HG02759 (cell line): ENCODE results near the gene MELTF.

Experiments
- ATAC-seq: cut with Tn5 transposase; IDR thresholded peaks from one replicate; pipeline ENCODE4 v1.9.1; 2021; ENCODE audit warnings: mild to moderate bottlenecking, moderate library complexity; ENCODE audit not compliant: unreplicated experiment

The MELTF gene

DNA sequence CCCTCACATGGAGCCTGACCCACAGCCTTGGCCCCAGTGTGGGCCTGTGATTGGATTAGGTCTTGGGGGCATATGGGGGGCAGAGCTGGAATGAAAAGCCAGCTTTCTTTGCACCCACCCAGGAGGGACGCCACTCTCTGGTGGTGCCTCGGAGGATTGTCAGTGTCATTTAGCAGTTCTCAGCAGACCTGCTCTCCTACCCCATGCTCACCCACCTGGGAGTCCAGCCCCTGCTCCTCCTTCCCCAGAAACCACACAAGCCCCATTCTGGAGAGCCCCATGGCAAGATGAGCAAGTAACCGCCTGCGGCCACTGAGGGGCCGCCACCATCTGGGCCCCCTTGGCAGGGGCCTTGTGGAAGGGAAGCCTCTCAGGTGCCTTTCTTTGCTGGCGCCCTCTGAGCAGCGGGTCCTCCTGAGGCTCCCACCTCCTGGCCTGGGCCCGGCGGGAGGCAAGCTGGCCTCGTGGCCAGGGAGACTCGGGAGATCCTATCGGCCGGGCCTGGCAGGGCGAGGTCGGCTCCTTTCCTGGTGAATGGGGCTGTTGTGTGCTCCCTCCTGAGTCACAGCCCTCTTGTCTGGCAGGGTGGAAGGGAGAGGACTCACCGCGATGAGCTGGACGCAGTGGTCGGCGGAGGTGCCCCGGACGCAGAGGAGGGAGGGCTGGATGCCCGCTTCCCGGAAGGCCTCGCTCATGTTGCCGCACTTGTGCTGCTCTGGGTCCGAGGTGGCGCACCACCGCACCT is 2.3 kb downstream of the MELTF start:
- ATAC-seq, result no peak

DNA sequence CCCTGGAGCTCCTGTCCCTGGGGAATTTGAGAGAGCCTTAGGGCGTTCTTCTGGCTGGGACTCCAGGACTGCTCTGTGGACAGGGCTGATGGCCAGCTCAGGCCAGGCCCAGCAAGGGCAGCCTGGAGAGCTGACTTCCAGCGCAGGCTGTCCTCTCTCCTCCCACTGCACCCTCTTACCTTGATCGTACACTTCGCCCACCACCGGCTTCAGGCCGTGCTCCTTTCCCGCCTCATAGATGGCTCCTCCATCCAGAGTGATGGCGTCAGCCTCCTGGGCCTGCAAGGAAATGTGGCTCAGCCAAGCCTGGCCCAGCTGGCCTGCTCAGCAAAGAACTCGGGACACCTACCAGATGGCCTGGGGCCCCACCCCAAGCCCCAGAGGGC is 3.1 kb downstream of the MELTF start:
- no peak for ATAC-seq

DNA sequence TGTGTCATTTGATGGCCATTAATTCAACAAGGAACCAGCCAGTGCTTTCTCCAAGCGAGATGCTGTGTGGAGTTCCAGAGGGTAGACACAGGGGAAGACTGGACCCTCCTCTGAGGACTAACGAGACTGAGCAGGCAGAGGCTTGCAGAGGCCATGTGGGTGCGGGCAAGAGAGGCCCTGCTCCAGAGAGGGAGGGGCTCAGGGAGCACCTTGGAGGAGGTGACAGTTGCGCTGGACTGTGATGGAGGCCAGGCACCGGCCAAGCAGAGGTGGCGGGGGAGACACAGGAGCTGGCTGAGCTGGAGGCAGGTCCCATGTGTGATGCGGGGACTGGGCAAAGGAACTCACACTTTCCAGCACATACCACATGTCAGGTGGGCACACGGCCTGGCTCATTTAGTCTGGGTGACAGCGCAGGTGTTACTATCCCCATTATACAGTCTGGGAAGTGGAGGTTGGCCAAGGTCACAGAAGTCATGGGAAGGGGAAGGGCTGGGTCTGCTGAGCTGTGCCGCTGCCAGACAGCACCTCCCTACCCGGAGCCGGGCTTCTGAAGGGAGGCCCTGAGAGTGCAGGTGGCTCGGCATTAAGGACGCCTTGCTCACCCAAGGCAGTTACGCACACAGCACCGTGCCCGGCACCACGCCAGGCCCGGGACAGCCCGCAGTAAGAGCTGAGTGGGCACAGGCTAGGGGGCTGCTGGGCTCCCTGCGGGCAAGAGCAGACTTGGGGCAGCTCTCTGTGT is 3.7 kb downstream of the MELTF start:
- no peak for ATAC-seq

DNA sequence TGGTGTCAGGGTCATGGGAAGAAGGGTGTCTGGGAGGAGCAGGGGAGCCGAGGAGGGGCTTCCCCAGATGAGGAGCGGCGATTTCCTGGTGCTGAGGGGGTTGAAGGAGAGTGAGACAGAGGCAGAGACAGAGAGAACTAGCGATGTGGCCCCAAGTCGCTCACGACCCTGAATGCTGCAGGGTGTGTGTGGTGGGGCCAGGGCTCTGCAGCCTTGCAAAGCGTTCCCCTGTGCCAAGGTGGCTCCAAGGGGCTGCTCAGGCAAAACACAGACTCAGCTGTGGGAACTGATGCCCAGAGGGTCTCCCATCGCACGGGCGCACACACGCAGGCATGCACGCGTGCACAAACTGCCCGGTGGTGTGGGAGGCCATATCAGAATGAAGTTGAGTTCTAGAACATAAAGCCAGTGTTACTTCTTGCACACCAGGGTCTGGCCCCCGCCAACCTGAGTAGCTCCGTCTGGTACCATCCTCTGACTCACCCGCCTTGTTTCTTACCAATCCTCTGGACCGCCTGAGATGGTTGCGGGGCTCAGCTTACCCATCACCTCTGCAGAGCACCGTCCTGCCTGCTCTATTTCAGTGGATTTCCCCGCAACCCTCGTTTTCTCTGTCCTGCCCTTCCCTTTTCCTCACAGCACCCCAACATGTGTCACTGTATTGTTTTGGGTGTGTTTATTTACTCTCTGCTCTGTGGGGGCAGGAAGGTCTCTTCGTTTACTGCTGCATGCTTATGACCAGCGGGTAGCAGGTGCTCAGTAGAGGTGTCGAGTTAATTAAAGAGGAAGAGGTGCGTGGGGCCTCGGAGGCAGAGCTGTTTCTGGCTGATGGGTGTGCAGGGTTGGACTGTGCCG is 4.5 kb downstream of the MELTF start:
- ATAC-seq, result no peak

DNA sequence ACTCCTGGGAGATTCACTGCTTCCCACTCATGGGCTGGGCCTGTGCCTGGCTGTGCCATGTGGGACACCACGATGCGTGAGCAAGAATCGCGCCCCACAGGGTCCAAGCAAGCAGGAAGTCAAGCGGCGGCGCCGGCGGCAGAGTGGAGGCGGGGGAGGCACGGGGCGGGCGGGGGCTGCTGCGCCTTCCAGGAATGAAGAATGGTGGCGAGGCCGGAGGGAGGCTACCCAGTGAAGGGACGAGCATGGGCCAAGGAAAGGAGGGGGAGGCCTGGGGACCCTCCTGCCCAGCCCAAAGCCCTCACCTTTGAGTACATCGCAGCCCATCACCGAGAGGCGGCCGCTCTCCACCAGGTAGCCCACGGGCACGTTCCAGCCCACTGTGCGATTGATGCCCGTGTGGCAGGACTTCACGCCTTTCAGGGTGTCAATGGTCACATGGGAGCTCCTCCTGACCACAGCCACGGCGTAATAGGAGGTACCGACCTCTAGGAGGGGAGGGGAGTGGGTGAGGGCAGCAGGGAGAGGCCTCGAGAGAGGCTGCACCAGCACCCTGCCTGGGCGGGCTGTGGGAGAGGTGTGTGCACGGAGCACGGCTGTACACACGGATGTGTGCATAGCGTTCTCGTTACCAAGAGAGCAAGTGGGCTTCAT is 5.5 kb downstream of the MELTF start:
- ATAC-seq, result no peak

DNA sequence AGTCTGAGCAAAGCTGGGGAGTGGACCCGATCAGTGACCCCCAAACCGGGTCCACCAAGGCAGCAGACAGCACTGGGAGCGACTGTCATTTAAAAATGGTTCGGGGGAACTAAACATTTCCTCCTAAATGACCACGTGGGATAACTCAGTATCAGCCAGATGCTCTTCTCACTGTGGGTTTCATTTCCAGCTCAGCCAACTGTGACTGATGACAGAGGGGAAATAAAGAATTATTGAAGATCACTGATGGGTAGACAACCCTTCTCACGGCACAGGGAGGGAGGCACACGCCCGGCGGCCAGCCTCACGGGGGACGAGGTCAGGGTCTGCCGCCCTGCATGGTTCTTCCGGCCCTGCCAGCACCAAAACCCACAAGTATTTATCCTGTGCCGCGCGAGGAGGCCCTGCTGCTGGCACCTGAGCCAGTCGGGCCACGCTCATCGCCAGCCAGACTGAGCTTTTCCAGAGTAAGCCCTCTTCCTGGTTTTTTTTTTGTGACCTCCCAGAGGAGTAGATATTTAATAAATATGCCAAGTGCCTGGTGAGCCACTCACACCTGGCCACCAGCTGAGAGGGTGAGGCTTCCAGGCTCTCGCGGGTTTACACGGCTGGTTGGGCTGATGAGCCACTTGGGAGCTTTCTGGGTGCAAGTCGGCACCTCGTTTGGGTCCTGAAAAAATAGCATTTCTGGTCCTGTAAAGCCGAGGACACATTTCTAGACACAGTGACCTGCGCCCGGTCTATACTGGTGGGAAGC is 6.2 kb downstream of the MELTF start:
- peak; percentile 50 for ATAC-seq

DNA sequence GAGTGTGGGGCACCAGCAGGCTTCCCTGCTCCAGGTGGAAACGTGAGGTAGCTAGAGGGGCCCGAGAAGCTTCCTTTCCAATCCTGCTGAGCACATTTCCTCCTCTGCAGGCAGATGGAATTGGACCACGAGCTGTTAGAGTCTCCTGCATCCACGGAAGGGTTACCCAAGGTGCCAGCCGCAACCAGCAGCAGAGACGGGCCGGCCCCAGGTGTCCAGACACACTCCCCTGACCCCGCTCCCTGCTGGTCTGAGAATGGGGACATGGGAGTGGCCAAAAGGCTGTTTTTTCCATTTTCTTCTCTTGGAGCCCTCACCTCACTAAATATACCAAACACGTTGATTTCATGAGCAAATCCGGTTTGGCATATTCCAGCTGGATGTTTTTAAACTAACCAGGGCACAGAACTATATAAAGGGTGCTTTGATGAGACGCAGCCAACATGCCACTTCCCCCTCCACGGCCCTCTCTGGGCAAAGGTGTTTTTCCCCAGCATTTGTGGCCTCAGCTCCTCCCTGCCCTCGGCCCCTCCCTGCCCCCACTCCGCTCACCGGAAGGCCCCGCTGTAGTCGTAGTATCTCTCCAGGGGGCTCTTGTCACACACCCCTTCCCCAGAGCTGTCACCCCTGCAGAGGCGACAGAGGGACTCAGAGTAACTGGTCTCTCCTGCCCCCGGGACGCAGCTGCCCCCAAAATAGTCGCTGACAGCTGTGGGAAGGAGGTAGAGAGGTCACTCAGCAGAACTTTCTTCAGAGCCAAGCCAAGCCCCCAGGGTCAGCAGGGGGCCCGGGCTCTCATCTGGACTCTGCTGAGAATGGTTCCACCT is 7.0 kb downstream of the MELTF start:
- ATAC-seq, result peak; percentile 37

DNA sequence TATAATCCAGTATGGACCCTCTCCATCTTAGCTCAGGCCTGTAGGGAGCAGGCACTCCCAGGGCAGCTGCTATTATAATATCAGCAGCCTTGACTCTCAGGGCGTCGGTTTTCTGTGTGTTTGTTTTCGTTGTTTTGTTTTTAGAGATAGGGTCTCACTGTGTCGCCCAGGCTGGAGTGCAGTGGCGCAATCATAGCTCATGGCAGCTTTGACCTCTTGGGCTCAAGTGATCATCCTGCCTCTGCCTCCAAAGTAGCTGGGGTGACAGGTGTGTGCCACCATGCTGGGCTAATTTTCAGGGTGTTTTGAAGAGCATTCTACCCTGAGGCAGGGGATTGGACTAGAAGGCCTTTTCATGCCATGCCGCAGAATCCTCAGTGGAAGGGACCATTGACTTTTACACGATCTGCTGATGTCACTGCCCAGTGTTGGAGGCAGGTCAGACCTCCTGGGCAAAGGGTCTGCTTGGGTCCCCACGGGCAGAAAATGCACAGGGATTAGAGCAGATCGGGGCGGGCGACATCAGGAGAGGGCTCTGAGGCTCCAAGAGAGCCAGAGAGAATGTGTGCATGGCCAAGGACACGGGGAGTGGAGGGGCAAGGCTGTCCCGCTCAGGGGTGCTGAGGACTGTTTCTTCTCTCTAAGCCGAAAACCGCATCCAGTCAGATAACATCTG is 7.8 kb downstream of the MELTF start:
- no peak for ATAC-seq

DNA sequence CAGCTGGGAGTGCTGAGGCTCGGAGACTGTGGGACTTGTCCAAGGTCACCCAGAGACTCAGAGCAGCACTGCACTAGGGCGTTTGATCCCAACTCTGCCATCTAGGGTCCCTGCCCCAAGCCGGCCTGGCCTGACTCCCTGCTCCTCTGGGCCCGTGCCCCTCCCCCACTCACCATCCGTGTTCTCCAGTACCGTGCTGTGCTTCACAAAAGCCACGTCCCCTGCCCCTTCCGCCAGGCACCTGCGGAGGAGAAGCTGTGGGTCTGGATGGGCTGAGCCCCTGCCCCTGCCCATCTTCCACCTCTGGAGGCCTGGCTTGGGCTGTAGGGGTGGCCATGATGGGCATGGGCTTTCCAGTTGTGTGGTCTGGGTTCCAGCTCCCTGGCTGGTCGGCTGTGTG is 8.4 kb downstream of the MELTF start:
- ATAC-seq, result no peak

DNA sequence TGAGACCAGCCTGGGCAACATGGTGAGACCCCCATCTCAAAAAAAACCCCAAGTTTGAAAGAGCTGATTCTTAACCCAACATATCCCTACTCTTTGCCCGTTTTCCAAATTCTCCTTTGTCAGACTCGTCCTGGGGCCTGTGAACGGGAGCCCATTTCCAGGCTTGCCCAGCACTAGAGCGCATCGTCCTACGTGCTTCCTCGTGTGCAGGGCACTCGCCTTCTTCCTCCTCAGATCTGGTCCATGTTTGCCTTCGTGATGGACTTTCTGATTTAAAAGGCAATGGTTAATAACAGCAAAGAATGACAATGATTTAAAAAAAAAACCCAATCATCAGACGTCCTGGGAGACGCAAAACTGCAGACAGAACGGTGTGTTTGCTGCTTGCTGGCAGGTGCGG is 10.1 kb downstream of the MELTF start:
- no peak for ATAC-seq

DNA sequence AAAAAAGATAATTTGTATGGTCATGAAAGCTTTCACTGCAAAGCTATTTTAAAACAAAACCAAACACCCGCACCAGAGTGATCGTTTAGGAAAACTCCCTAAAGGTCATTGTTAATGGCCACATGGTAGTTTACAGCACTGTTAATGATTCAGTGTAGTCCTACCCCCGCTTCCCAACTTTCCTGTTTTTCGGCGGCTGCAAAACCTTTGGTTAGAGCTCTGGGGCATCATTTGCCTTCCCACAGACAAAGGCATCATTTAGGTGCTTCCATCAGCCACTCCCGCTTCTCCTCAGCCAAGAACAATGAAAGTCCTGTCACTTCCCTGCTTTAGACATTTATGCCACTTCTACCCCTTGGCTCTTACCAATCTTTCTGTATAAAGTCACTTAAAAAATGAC is 10.6 kb downstream of the MELTF start:
- no peak for ATAC-seq

DNA sequence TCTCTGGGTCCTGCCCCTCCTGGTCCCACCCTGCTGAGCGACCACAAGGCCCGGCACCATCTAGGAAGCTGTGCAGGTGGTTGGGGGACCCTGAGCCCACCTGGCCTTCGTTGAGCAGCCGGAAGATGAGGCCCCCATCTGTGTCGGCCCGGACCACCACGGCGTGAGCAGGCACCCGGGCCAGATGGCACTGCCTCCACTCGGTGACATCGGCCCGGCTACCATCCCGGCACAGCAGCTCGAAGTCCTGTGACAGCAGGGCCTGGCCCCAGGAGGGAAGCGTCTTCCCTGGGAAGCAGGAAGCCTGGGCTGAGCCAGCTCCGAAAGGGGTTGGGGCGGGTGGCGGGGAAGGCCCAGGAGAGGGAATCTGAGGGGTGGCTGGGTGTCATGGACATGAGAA is 12.6 kb downstream of the MELTF start:
- ATAC-seq, result no peak

DNA sequence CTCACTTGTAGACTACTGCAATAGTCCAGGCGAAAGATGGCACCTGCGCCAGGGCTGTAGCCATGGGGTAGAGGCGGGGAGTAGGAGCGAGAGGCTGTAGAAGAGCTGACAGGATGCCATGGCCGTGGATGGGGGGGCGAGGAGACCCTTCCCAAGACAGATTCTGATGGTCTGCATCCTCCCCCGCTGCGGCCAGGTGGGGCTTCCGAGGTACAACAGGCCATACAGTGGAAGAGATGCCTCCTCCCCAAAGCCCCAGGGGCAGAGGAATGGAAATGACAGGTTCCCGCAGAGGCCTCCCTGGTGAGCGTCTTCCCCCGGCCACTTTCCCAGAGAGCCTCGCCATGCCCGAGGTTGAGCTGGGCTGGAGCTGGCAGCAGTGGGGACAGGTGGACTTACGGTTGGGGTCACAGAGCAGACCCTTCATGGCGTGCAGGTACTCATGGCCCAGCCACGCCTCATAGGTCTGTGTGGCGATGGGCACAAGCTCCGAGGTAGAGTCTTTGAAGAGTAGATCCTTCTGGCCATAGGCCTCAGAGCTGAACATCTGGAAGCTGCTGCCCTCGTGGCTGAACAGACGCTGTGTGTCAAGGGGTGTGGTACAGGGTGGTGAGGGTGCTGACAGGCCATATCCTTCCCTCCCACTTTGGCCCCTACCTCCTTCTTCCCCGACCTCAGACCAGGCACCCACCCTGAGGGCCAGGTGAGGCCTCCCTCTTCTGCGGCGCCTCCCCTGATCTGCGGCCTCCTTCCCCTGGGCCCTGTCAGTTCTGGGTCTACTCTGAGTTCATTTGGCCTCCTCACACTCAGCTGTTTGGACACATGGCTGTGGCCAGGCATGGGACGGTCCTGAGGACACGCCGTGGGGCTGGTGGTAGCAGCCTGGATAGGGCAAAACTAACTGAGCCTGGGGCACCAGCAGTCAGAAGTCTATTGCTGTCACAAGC is 13.6 kb downstream of the MELTF start:
- ATAC-seq, result no peak

DNA sequence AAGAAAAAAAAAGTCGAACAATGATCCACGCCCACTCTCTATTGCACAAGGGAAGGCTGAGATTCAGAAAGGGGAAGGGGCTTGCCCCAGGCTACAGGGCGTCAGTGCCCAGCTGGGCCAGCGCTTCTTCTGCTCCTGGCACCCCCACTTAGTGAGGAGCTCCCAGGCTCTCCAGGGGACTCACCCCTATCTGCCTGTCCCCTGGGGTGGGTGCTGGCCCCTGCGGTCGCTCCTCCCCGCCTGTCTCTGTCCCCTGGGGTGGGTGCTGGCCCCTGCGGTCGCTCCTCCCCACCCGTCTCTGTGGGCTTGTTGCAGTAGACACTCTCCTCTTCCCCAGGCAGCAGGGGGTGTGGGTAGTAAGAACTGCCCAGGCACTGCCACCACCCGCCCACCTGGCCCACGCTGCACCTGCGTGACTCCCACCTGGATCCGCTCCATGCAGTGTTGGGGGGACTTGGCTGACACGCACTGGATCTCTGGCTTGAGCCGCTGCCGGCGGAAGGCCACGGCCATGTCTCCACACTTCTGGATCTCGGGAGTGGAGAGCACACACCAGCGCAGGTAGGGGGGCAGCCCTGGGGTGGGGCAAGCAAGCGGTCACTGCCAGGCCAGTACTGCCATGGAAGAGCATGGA is 14.6 kb downstream of the MELTF start:
- no peak for ATAC-seq

DNA sequence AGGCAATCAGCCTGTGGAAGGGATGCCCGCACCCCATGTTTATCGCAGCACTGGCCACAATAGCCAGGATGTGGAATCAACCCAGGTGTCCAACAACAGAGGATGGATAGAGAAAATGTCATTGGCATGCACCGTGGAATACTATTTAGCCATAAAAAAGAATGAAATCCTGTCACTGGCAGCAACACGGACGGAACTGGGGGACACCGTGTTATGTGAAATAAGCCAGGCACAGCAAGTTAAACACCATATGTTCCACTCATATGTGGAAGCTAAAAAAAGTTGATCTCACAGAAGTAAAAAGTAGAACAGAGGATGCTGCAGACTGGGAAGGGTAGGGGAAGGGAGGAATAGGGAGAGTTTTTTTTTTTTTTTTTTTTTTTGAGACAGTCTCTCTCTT is 15.6 kb downstream of the MELTF start:
- ATAC-seq, result no peak

DNA sequence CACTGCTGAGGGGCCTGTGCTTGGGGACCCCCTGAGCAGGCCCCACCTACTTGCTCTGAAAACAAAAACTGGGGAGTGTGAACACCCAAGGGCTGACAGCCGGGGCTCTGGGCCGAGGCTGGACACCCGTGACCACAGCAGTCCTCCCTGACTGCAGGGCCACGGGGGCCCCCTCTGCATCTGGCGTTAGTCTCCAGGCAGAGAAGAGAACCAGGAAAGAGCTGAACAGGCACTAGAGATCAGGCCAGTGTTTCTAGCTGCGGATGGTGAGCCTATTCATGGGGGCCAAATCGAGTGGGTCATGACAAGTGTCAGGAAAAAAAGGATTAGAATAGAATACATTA is 17.1 kb downstream of the MELTF start:
- ATAC-seq, result no peak

DNA sequence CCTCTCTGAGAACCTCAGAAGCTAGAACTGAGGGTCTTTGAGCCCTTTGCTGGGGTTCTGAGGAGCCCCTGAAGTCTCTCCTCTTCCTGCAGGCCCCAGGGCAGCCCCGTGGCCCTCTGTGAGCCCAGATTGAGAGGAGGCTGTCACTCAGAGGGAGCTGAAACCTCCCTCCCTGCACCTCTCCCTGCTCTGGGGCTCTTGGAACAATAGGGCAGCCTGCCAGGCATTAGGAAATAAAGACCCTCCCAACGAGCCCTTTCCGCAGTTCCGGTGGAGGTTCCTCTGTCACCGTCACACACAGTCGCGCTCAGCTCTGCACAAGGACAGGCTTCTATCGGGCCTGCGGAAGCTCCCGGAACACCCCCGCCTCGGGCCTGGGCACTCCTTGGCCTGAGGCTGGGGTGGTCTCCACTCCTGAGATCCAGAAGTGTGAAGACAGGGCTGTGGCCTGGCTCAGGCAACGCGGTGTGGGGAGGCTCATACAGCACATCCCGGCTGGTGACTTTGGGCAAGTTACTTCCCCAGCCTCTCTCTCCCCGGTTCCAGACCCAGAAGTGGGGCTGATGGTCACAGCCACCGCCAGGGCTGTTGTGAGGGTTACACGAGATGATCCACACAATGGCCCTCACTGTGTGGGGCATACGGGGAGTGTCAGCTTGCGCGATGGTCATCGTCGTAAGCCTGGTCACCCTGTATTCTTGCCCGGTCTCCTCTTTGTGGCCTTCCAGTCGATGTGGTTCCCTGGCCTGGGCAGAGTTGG is 17.7 kb downstream of the MELTF start:
- ATAC-seq, result no peak
